Panc1 (cell line): ENCODE results near the gene CAPN2. TPM values are rescaled to one million over a fixed set of nuclear protein-coding genes. Genes with fewer than 3 reads are reported as not detected.

ENCODE experiments used
- ATAC-seq: fragments of 200-7000 bp; cut with Tn5 transposase; 2 replicates; pipeline ENCODE4 v1.9.1; 2020; ENCODE audit warnings: mild to moderate bottlenecking, moderate library complexity
- BruUV-seq: library from RNA; stranded (reverse); fragments of 400-500 nt; replicated peaks from 2 replicates; lab custom pipeline; 2021; lab: Mats Ljungman, UMichigan
- CTCF ChIA-PET: fragments of 300-600 bp; sonication (Branson Sonifier 250); formaldehyde crosslinking; loops from one replicate; lab custom pipeline; 2022; ENCODE audit warnings: antibody characterized with exemption; lab: Charles Lee
- POLR2A ChIA-PET: fragments of 300-600 bp; sonication (Branson Sonifier 250); formaldehyde crosslinking; loops from one replicate; lab custom pipeline; 2022; ENCODE audit warnings: antibody characterized with exemption; lab: Charles Lee
- DNase-seq: peaks from one replicate; pipeline ENCODE4 v3.0.0-alpha.2; 2010; ENCODE audit warnings: low read depth, low spot score
- H3K27ac ChIP-seq: 2 replicates; pipeline ENCODE4 v1.5.1; 2011; ENCODE audit warnings: mild to moderate bottlenecking, low read length, inconsistent platforms
- H3K27me3 ChIP-seq: fragments of 200-500 bp; sonication (Bioruptor generic); 2 replicates; pipeline ENCODE4 v1.6.0; 2014; ENCODE audit warnings: low read length, inconsistent platforms; ENCODE audit not compliant: control insufficient read depth, insufficient read depth
- H3K36me3 ChIP-seq: fragments of 200-500 bp; sonication (Bioruptor generic); 2 replicates; pipeline ENCODE4 v1.5.1; 2014; ENCODE audit warnings: inconsistent platforms, mild to moderate bottlenecking, low read length, moderate library complexity; ENCODE audit not compliant: control insufficient read depth, insufficient read depth
- H3K4me1 ChIP-seq: 2 replicates; pipeline ENCODE4 v1.5.1; 2011; ENCODE audit warnings: inconsistent platforms, mild to moderate bottlenecking, low read length, moderate library complexity; ENCODE audit not compliant: control insufficient read depth, insufficient read depth
- H3K4me3 ChIP-seq, 2 experiments: 2 replicates each; pipeline ENCODE4 v1.5.1; 2011 to 2012; ENCODE audit warnings: low read depth in 2 of 2, low read length in 2 of 2, mild to moderate bottlenecking in 2 of 2, inconsistent platforms in 1 of 2, moderate library complexity in 1 of 2
- H3K9me3 ChIP-seq: fragments of 200-500 bp; sonication (Bioruptor generic); 2 replicates; pipeline ENCODE4 v1.5.1; 2014; ENCODE audit warnings: low read depth, mild to moderate bottlenecking, inconsistent platforms, low read length, moderate library complexity; ENCODE audit not compliant: control insufficient read depth, insufficient read depth
- POLR2AphosphoS5 ChIP-seq: IDR thresholded peaks from 2 replicates; pipeline ENCODE4 v1.6.1; 2012; ENCODE audit warnings: mild to moderate bottlenecking, low read depth, low read length, moderate library complexity
- SIN3A ChIP-seq: IDR thresholded peaks from 2 replicates; pipeline ENCODE4 v1.6.1; 2012; ENCODE audit warnings: low read depth, mild to moderate bottlenecking, low read length, moderate library complexity, borderline replicate concordance; ENCODE audit not compliant: insufficient read depth
- TCF7L2 ChIP-seq: IDR thresholded peaks from 2 replicates; pipeline ENCODE4 v1.6.1; 2011; ENCODE audit warnings: mild to moderate bottlenecking, low read depth, low read length, inconsistent platforms
- in situ Hi-C: cut with HindIII; loops from 2 replicates; pipeline ENCODE4 v1.10.0; 2016; ENCODE audit warnings: low sequenced_read_pairs, low pct_unique_long_range_greater_than_20kb
- intact Hi-C: fragments of 100-400 bp; cut with micrococcal nuclease; formaldehyde crosslinking; loops from one replicate; pipeline ENCODE4 v1.10.0; 2022; ENCODE audit not compliant: unreplicated experiment
- total RNA-seq: library from RNA; stranded (reverse); gene quantifications from one replicate; pipeline ENCODE4 v1.2.1, GENCODE V29; 2021; ENCODE audit not compliant: unreplicated experiment
- TF ChIP-seq, protein P1 (sequence below), 2 experiments: IDR thresholded peaks; 2 replicates each; pipeline ENCODE4 v1.6.1; 2011 to 2012; ENCODE audit warnings: low read depth in 2 of 2, control low read depth in 1 of 2, low read length in 1 of 2, mild to moderate bottlenecking in 1 of 2, moderate library complexity in 1 of 2; ENCODE audit not compliant: insufficient read depth in 1 of 2
- TF ChIP-seq, protein P2 (sequence below): fragments of 450-650 bp; IDR thresholded peaks from 2 replicates; pipeline ENCODE4 v1.5.1; 2017; ENCODE audit warnings: mild to moderate bottlenecking

CAPN2 gene
- total RNA-seq, 1 experiment from 2014 or later: 171 TPM

- Histone ChIP-seq H3K36me3 (no peaks in the 10 kb centered on the region; the same call in 1 of the 2 replicates), H3K4me1 (peaks cover 72% of the 10 kb centered on the region), H3K4me3 (no peak overlapping the region), H3K27ac (peak overlapping the region; percentile 96), H3K9me3 (no peaks in the 10 kb centered on the region), H3K27me3 (no peaks in the 10 kb centered on the region)
- intact Hi-C loops: loop anchor here (10.0 kb wide), 1 partner anchor 626 kb away; the partner anchor contains the start of gene NVL
- ChIA-PET CTCF (no interaction called here), POLR2A (no interaction called here)
- TF ChIP-seq, protein P1, sequence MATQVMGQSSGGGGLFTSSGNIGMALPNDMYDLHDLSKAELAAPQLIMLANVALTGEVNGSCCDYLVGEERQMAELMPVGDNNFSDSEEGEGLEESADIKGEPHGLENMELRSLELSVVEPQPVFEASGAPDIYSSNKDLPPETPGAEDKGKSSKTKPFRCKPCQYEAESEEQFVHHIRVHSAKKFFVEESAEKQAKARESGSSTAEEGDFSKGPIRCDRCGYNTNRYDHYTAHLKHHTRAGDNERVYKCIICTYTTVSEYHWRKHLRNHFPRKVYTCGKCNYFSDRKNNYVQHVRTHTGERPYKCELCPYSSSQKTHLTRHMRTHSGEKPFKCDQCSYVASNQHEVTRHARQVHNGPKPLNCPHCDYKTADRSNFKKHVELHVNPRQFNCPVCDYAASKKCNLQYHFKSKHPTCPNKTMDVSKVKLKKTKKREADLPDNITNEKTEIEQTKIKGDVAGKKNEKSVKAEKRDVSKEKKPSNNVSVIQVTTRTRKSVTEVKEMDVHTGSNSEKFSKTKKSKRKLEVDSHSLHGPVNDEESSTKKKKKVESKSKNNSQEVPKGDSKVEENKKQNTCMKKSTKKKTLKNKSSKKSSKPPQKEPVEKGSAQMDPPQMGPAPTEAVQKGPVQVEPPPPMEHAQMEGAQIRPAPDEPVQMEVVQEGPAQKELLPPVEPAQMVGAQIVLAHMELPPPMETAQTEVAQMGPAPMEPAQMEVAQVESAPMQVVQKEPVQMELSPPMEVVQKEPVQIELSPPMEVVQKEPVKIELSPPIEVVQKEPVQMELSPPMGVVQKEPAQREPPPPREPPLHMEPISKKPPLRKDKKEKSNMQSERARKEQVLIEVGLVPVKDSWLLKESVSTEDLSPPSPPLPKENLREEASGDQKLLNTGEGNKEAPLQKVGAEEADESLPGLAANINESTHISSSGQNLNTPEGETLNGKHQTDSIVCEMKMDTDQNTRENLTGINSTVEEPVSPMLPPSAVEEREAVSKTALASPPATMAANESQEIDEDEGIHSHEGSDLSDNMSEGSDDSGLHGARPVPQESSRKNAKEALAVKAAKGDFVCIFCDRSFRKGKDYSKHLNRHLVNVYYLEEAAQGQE (IDR thresholded peaks at IDR 0.05; ENCODE audit: insufficient read depth in 1 of 2, low read depth in 2 of 2, low read length in 1 of 2): no peak
- TF ChIP-seq POLR2AphosphoS5 (no peak), SIN3A (no peak), TCF7L2 (no peak)
- TF ChIP-seq, protein P2, sequence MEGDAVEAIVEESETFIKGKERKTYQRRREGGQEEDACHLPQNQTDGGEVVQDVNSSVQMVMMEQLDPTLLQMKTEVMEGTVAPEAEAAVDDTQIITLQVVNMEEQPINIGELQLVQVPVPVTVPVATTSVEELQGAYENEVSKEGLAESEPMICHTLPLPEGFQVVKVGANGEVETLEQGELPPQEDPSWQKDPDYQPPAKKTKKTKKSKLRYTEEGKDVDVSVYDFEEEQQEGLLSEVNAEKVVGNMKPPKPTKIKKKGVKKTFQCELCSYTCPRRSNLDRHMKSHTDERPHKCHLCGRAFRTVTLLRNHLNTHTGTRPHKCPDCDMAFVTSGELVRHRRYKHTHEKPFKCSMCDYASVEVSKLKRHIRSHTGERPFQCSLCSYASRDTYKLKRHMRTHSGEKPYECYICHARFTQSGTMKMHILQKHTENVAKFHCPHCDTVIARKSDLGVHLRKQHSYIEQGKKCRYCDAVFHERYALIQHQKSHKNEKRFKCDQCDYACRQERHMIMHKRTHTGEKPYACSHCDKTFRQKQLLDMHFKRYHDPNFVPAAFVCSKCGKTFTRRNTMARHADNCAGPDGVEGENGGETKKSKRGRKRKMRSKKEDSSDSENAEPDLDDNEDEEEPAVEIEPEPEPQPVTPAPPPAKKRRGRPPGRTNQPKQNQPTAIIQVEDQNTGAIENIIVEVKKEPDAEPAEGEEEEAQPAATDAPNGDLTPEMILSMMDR: no peak
- no TSS peak for BruUV-seq
- in situ Hi-C loops: no loop called here
- no peak for DNase-seq
- no peak for ATAC-seq
Observed at GRCh38 chr1:223708651-223709268, 3.6 kb upstream of the CAPN2 start.

GRCh38 chr1:223709598-223709997, 2.7 kb upstream of the CAPN2 start:
- peak overlapping the region; percentile 96; the same call in 1 of the 2 replicates for H3K27ac ChIP-seq
- no peak for DNase-seq
- CTCF ChIA-PET: interaction anchor here (0.5 kb wide), 1 partner anchor 863 kb away, joined by 7 read pairs; no protein-coding TSS in a partner anchor
- H3K4me3 ChIP-seq: no peak overlapping the region
- ATAC-seq: no peak
- TF ChIP-seq TCF7L2: no peak
- TF ChIP-seq POLR2AphosphoS5: no peak
- TF ChIP-seq, protein P1 (IDR thresholded peaks at IDR 0.05; ENCODE audit: insufficient read depth in 1 of 2, low read depth in 2 of 2, low read length in 1 of 2): no peak
- TF ChIP-seq, protein P2: peak; percentile 66
- TF ChIP-seq SIN3A: no peak
- POLR2A ChIA-PET: no interaction called here
- BruUV-seq: no TSS peak
- no peaks in the 10 kb centered on the region; the same call in 1 of the 2 replicates for H3K36me3 ChIP-seq
- in situ Hi-C loops: no loop called here
- H3K4me1 ChIP-seq: peaks cover 74% of the 10 kb centered on the region
- intact Hi-C loops: loop anchor here (10.0 kb wide), 1 partner anchor 625 kb away; the partner anchor contains the start of gene NVL
- H3K9me3 ChIP-seq: no peaks in the 10 kb centered on the region
- H3K27me3 ChIP-seq: no peaks in the 10 kb centered on the region
